ENCODE results near the gene C11orf54. TPM values are rescaled to one million over a fixed set of nuclear protein-coding genes. Genes with fewer than 3 reads are reported as not detected.

Gene C11orf54
- total and polyA plus RNA-seq, 2 donors (not counting 3 experiments of a cell fraction or from before 2014, with no cell fraction given) = 4.2 to 18.7 TPM

DNA sequence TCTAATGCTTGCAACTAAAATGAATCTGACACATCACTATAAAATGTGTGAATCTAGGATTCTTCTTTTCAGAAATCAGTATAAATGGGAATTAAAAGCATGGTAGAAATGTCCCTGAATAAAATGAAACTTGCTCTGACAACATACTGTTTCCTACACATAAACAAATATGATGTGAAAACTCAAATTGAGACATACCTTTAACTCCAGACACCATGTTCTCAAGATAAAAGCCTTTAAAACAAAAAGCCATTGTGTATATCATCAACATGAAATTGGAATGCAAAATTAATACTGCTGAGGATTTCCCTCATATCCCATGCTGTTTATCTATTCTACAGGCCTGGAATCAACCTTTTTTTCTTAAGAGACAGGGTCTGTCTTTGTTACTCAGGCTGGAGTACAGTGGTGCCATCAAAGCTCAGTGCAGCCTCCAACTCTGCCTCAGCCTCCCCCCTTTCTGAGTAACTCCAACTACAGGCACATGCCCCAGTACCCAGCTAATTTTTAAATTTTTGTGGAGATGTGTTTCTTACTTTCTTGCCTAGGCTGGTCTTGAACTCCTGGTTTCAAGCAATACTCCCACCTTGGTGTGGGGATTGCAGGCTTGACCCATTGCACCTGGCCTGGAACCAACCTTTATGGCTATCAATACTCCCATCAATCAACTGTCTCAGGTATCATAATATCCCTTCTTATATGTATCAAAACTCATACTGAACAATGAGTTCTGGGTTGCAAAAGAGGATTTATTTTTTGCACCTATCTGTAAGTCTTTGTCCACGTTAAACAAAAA is 6.8 kb upstream of the C11orf54 start:
- CTCF ChIA-PET = interaction anchor here (0.9 kb wide), 1 partner anchor 49 kb away, joined by 3 read pairs; the partner anchor contains the start of gene MED17
- intact Hi-C loops (cut with micrococcal nuclease) = no loop called here
- no peak for DNase-seq (ENCODE audit: low read depth, low spot score)
- no peak for TF ChIP-seq MYC (IDR thresholded peaks at IDR 0.05; ENCODE audit: low read depth, low read length)
- TF ChIP-seq POLR2AphosphoS5 (IDR thresholded peaks at IDR 0.05; ENCODE audit: insufficient read depth, low read depth, low read length) = no peak
- TF ChIP-seq, protein P1, sequence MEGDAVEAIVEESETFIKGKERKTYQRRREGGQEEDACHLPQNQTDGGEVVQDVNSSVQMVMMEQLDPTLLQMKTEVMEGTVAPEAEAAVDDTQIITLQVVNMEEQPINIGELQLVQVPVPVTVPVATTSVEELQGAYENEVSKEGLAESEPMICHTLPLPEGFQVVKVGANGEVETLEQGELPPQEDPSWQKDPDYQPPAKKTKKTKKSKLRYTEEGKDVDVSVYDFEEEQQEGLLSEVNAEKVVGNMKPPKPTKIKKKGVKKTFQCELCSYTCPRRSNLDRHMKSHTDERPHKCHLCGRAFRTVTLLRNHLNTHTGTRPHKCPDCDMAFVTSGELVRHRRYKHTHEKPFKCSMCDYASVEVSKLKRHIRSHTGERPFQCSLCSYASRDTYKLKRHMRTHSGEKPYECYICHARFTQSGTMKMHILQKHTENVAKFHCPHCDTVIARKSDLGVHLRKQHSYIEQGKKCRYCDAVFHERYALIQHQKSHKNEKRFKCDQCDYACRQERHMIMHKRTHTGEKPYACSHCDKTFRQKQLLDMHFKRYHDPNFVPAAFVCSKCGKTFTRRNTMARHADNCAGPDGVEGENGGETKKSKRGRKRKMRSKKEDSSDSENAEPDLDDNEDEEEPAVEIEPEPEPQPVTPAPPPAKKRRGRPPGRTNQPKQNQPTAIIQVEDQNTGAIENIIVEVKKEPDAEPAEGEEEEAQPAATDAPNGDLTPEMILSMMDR (IDR thresholded peaks at IDR 0.05; ENCODE audit: extremely low read depth in 1 of 2, insufficient read depth in 1 of 2, low read depth in 1 of 2, low read length in 2 of 2) = no peak
- TF ChIP-seq POLR2A (IDR thresholded peaks at IDR 0.05; ENCODE audit: low read depth, low read length) = peak; percentile 64
- H3K4me2 ChIP-seq (ENCODE audit: insufficient read depth, low read length) = peak overlapping the region; percentile 44
- no peak overlapping the region for H3K4me3 ChIP-seq (replicated peaks in 1 of 3; ENCODE audit: insufficient read depth in 1 of 3, low read depth in 1 of 3, low read length in 3 of 3)
- no peak overlapping the region for H3K9ac ChIP-seq (replicated peaks; ENCODE audit: extremely low read depth, insufficient read depth, low read length)
- peaks cover 16% of the 10 kb centered on the region for H4K20me1 ChIP-seq (replicated peaks; ENCODE audit: control insufficient read depth, extremely low read depth, insufficient read depth, low read length)
- no peak for FAIRE-seq
- no peaks in the 10 kb centered on the region for H3K27me3 ChIP-seq (ENCODE audit: control insufficient read depth in 2 of 2, insufficient read depth in 2 of 2, low read length in 2 of 2)
- H3K36me3 ChIP-seq (ENCODE audit: control insufficient read depth in 2 of 2, extremely low read depth in 1 of 2, insufficient read depth in 2 of 2, low read length in 2 of 2) = peaks cover 23 to 80% of the 10 kb centered on the region in 2 experiments
- POLR2A ChIA-PET = interaction anchor here (1.0 kb wide), 1 partner anchor 38 kb away, joined by 3 read pairs; no protein-coding TSS in a partner anchor
- H3K9me3 ChIP-seq (replicated peaks; ENCODE audit: control insufficient read depth, insufficient read depth, low read length) = no peaks in the 10 kb centered on the region
- H3K27ac ChIP-seq (ENCODE audit: insufficient read depth, low read depth, low read length) = no peak overlapping the region
- H3K9me1 ChIP-seq (replicated peaks; ENCODE audit: control insufficient read depth, extremely low read depth, insufficient read depth, low read length) = no peaks in the 10 kb centered on the region
- H3K79me2 ChIP-seq (ENCODE audit: control insufficient read depth, insufficient read depth, low read length) = peaks cover 72% of the 10 kb centered on the region
- BruUV-seq (replicated peaks) = no TSS peak
- H3K4me1 ChIP-seq (ENCODE audit: control insufficient read depth, extremely low read depth, insufficient read depth, low read length) = peaks cover 39% of the 10 kb centered on the region
- H2AFZ ChIP-seq (ENCODE audit: low read depth, low read length) = no peak overlapping the region
- dilution Hi-C loops (cut with MboI; ENCODE audit: extremely low pct_ligation_motif_present, low sequenced_read_pairs) = no loop called here

DNA sequence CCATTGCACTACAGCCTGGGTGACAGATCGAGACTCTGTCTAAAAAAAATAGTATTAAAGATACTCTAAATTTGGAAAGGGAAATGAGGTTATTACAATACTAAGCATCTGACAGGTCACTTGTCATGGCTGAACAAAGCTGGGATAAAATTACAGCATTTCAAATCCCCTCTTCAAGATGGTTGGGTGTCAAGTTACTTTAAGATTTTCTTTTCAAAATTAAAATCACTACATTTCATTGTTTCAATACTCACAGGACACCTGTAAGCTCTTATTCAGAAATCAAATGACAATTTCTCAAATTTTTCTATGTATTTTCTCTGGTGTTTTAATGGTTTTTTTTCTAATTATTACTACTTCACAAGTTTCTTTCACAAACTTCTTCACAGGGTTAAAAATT is 5.8 kb upstream of the C11orf54 start:
- Histone ChIP-seq H3K27ac (ENCODE audit: insufficient read depth, low read depth, low read length) (no peak overlapping the region), H3K27me3 (ENCODE audit: control insufficient read depth in 2 of 2, insufficient read depth in 2 of 2, low read length in 2 of 2) (no peaks in the 10 kb centered on the region), H3K9ac (replicated peaks; ENCODE audit: extremely low read depth, insufficient read depth, low read length) (no peak overlapping the region), H3K4me3 (replicated peaks in 1 of 3; ENCODE audit: insufficient read depth in 1 of 3, low read depth in 1 of 3, low read length in 3 of 3) (peak overlapping the region in 1 of 3 experiments; percentile 22), H3K79me2 (ENCODE audit: control insufficient read depth, insufficient read depth, low read length) (peaks cover 82% of the 10 kb centered on the region), H3K9me1 (replicated peaks; ENCODE audit: control insufficient read depth, extremely low read depth, insufficient read depth, low read length) (no peaks in the 10 kb centered on the region), H4K20me1 (replicated peaks; ENCODE audit: control insufficient read depth, extremely low read depth, insufficient read depth, low read length) (peaks cover 16% of the 10 kb centered on the region), H3K4me1 (ENCODE audit: control insufficient read depth, extremely low read depth, insufficient read depth, low read length) (peaks cover 40% of the 10 kb centered on the region), H3K9me3 (replicated peaks; ENCODE audit: control insufficient read depth, insufficient read depth, low read length) (no peaks in the 10 kb centered on the region), H3K4me2 (ENCODE audit: insufficient read depth, low read length) (peak overlapping the region; percentile 83), H2AFZ (ENCODE audit: low read depth, low read length) (no peak overlapping the region), H3K36me3 (ENCODE audit: control insufficient read depth in 2 of 2, extremely low read depth in 1 of 2, insufficient read depth in 2 of 2, low read length in 2 of 2) (peaks cover 18 to 73% of the 10 kb centered on the region in 2 experiments)
- intact Hi-C loops (cut with micrococcal nuclease) (no loop called here), dilution Hi-C loops (cut with MboI; ENCODE audit: extremely low pct_ligation_motif_present, low sequenced_read_pairs) (no loop called here)
- ChIA-PET CTCF (no interaction called here), POLR2A (interaction anchor here (0.8 to 2.0 kb wide), 3 partner anchors 9 to 49 kb away, joined by 3 to 6 read pairs (median 3); partner anchors contain the start of gene MED17)
- DNase-seq (ENCODE audit: low read depth, low spot score) (no peak), FAIRE-seq (no peak)
- TF ChIP-seq GATA2 (IDR thresholded peaks at IDR 0.05; ENCODE audit: insufficient read depth, insufficient read length, low read depth, low read length) (no peak), POLR2AphosphoS5 (IDR thresholded peaks at IDR 0.05; ENCODE audit: insufficient read depth, low read depth, low read length) (peak; percentile 25), POLR2A (IDR thresholded peaks at IDR 0.05; ENCODE audit: low read depth, low read length) (peak; percentile 51)
- BruUV-seq (replicated peaks) = no TSS peak
